ENCODE results near the gene STAM.

Gene STAM

DNA sequence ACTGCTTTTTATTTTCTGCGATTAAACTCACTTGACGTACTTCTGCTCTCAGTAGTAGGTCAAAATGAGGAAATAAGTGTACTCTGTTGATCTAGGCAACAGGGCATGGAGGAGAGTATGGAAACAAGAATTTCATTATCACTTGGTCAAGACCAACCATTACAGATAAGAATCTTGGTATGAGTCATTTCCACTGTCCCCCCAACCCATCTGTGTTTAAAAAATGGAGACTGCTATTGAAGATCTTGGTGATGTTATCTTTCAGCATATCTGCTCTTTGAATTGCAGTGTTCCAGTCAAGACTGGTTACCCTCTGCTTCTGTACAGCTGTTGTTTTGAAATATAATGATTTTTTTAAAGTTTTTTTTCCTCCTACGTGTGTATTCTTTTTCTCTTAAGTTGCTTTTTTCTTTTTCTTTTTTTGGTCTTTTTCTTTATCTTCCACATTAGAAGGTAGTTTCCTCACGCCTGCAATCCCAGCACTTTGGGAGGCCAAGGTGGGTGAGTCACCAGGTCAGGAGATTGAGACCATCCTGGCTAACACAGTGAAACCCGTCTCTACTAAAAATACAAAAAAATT, 11.7 kb downstream of the STAM start:
- FAIRE-seq = no peak
- no peak for TF ChIP-seq POLR2A (IDR thresholded peaks at IDR 0.05; ENCODE audit: low read depth, low read length)
- no peak for DNase-seq (ENCODE audit: insufficient read length, low spot score)

DNA sequence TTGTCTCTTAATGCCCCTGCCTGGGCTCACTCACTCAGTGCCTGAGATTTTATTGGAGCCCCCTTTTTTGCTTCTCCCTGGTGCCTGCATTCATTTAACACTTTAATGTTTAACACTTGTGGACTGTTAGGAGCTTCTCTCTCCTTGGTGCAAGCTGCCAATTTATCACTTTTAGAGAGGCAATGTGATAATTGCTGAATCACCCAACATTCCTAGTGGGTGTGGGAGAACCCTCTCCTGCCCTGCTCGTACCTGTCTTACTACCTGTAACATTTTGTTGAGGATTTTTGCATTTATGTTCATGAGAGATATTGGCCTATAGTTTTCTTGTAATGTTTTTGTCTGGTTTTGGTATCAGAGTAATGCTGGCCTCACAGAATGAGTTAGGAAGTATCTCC, 13.2 kb downstream of the STAM start:
- DNase-seq (ENCODE audit: insufficient read length, low spot score) (no peak), FAIRE-seq (peak; percentile 41)
- TF ChIP-seq POLR2A (IDR thresholded peaks at IDR 0.05; ENCODE audit: low read depth, low read length) = no peak

DNA sequence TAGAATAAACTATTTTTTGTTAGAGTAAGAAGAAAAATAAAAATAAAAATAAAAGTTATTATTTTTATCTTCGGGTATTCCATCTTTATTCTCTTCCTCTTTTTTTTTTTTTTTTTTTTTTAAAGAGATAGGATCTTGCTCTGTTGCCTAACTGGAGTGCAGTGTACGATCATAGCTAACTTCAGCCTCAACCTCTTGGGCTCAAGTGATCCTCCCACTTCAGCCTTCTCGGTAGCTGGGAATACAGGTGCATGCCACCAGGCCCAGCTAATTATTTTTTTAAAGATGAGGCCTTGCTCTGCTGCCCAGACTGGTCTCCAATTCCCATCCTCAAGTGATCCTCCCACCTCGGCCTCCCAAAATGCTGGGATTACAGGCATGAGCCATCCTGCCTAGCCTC, 15.4 kb downstream of the STAM start:
- no peak for DNase-seq (ENCODE audit: insufficient read length, low spot score)
- no peak for TF ChIP-seq POLR2A (IDR thresholded peaks at IDR 0.05; ENCODE audit: low read depth, low read length)
- no peak for FAIRE-seq

DNA sequence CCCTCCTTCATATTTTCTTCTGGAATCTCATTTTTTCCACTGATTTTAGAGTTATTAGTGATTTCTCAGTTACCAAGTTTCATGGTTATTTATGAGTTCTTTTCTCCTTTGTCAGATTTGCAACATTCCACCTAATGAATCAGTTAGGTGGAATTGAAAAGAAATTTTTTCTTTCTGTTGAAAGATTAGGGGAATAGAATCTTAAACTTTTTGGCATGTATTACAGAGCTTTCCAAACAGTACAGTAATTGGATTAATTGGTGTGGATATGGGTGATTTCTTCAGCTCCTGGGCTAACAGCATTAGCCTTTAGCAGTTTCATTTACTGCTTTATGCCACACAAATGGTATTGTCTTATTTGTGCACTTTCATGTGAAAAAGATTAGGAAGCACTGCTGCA, 17.0 kb downstream of the STAM start:
- DNase-seq (ENCODE audit: insufficient read length, low spot score) = no peak
- no peak for TF ChIP-seq POLR2A (IDR thresholded peaks at IDR 0.05; ENCODE audit: low read depth, low read length)
- FAIRE-seq = peak; percentile 93

DNA sequence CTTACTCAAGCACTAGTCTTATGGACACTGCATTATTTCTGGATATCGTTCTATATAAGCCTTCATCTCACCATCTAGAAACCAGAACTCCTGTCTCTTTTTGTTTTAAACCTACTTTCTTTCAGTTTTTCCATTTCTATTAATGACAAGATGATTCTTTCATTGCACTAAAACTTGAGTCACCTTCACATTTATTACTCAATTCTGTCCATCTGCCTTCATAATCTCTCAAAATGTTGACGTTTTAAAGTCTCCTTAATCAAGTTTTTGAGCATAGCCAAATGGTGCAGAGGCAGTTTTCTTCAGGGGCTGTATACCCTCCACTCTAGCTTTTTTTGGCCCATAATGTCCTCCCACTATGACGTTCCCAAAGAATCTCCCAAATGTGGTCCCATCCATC, 17.6 kb downstream of the STAM start:
- DNase-seq (ENCODE audit: insufficient read length, low spot score) = no peak
- FAIRE-seq = no peak
- TF ChIP-seq POLR2A (IDR thresholded peaks at IDR 0.05; ENCODE audit: low read depth, low read length) = no peak

DNA sequence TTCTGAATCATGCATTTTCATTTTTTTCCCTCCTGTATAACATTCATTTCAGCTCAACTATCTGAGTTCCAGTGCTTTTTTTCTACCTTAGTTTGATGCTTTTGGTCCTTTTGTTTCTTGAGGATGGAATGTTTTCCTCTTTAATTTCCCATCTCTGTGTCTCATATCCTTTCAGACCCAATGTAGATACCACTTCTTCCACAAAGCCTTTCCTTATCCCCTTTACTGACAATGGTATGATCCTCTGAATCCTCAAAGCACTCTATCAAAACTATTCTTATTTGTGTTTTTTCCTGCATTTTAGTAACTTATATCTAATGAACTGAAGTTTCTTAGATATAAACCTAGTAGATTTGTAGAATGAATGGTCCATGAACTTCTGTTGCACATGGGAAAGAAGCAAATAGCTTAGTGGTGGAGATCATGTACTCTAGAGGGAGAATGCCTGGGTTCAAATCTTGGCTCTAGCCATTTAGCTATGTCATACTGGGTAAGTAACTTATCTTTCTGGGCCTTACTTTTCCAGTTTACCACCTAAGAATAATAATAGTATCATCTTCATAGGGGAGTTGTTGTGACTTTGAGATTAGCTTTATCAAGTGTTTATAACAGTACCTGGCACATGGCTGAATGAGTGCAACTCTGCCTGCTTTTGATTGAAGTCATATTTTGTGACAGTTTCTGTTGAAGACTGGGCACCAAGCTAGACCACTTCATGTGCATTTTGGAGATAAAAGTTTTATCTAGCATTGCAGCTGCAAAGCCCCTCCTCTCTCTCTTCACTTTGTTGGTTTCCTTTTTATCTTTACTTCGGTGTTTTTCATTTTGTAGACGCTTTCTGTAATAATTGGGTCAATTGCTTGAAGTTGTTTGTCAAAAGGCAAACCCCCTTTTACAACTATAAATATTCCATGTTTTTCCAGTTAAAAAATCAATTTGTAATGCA, 18.5 kb downstream of the STAM start:
- peak; percentile 71 for FAIRE-seq
- TF ChIP-seq POLR2A (IDR thresholded peaks at IDR 0.05; ENCODE audit: low read depth, low read length) = no peak
- no peak for DNase-seq (ENCODE audit: insufficient read length, low spot score)

DNA sequence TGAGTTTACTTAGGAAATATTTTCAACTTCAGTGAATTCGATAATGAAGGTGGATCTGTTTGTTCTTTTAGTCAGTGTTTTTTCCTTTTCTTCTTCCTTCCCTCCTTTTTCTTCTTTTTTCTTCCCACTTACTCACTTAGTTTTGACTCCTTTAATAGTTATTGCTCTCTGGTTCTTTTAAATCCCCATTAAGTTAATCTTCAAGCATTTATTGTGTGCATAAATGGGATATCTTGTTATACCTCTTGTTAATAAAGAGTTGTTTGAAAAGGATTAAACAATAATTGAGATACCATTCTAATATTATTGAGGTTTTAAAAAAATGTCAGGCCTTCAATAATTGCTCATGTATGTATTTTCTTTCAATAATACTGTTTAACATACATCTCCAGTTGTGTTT, 19.5 kb downstream of the STAM start:
- no peak for TF ChIP-seq POLR2A (IDR thresholded peaks at IDR 0.05; ENCODE audit: low read depth, low read length)
- FAIRE-seq = no peak
- no peak for DNase-seq (ENCODE audit: insufficient read length, low spot score)

DNA sequence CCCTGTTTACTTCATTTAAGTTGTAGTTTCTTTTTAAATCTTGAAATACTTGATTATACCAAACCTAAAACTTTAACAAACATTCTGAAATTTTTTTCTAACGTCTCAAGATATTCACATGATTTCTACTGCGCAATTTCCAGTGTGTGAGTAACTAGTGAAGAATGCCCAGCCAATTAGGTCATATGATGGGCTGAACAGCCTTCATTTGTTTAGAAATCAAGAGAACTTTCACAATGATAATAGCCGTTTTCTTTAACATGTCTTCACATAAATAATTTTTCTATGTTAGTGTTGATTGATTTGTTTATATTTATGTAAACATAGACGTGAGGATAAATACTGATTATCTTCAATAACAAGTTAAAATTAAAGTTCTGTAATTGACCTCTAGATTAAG, 21.8 kb downstream of the STAM start:
- no peak for DNase-seq (ENCODE audit: insufficient read length, low spot score)
- peak; percentile 96 for FAIRE-seq
- TF ChIP-seq POLR2A (IDR thresholded peaks at IDR 0.05; ENCODE audit: low read depth, low read length) = no peak

DNA sequence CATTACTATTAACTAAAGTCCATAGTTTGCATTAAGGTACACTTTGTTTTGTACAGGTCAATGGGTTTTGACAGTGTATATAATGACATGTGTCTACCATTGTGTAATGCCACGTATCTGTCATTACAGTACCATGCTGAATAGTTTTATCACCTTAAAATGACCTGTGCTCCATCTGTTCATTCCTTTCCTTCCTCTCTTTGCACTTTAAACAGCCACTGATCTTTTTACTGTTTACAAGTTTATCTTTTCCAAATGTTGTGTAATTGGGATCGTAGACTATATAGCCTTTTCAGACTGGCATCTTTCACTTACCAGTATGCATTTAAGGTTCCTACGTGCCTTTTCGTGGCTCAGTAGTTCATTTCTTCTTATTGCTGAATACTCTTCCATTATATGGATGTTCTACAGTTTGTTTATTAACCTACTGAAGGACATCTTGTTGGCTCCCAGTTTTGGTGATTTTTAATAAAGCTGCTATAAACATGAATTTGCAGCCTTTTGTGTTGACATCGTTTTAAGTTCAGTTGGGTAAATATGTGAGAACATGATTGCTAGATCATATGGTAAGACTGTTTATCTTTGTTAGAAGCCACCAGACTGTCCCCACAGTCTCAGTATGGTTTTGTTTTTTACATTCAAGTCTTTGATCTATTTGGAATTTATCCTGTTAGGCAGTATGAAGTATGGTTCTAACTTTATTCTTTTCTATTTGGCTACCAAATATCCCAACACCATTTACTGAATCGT, 24.7 kb downstream of the STAM start:
- no peak for DNase-seq (ENCODE audit: insufficient read length, low spot score)
- no peak for TF ChIP-seq POLR2A (IDR thresholded peaks at IDR 0.05; ENCODE audit: low read depth, low read length)
- peak; percentile 69 for FAIRE-seq

DNA sequence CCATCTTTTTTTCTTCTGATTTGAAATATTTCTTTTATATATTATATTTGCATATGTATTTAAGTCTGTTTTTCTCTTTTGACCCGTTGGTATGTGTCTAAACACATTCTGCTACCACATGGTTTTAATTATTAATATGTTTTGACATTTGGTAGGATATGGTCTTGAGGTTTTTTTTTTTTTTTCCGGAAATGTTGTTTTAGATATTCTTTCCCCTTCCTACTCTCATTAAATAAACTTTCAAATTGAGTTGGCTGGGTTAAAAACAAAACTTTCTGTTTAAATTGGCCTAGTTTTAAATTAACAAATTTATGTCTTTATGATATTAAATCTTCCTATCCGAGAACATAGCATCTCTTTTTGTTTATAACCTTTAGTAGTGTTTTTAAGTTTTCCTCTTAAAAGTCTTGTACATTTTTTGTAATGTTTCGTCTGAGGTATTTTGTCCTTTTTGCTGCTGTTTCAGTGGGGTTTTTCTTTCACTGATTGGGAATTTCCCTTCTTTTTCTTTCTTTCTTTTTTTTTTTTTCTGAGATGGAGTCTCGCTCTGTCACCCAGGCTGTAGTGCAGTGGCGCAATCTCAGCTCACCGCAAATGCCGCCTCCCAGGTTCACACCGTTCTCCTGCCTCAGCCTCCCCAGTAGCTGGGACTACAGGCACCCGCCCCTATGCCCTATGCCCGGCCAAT, 25.4 kb downstream of the STAM start:
- peak; percentile 33 for FAIRE-seq
- no peak for TF ChIP-seq POLR2A (IDR thresholded peaks at IDR 0.05; ENCODE audit: low read depth, low read length)
- no peak for DNase-seq (ENCODE audit: insufficient read length, low spot score)

DNA sequence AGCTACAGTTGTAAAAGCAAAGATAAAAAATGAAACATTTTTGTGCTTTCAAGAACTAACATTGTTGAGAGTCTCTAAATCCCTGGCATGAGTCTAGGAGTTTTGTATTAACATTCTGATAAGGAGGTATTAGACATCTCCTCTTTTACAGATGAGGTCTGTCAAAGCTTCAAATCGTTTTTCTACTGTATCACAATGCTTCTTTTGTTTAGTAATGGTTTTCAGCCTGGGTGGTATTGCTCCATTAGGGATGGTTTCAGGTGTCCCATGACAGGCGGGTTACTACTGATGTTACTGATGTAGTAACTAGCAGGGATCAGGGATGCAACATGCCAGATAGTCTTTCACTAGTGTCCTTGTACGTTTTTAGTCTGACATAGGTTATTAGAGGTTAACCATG, 27.4 kb downstream of the STAM start:
- FAIRE-seq (peak; percentile 78), DNase-seq (ENCODE audit: insufficient read length, low spot score) (no peak)
- no peak for TF ChIP-seq POLR2A (IDR thresholded peaks at IDR 0.05; ENCODE audit: low read depth, low read length)

DNA sequence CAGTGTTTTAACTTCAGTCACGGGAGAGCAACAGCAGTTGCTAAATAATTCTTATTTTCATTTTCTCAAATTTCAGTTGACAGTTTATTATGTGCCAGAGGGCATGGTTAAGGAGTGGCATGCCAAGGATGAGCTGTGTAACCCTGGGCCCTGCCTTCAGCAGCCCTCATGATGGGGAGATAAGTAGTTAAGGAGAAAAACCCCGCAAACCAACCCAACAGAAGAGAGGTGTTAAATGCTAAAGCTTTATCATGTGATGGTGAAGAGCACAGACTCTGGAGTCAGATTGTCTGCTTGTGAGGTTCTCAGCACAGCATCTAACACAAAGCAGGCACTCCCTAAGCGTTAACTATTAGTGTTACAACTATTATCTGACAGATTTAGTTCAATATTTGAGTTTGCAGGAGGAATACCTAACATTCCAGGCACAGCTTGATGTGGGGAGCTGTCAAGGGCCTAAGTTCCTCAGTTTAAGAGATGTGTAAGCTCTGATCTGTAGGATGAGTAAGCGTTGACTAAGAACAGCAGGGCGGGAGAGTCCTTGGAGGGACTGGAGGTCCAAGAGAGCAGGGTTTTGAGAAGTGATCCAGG, 29.6 kb downstream of the STAM start:
- TF ChIP-seq POLR2A (IDR thresholded peaks at IDR 0.05; ENCODE audit: low read depth, low read length) = no peak
- peak; percentile 45 for DNase-seq (ENCODE audit: insufficient read length, low spot score)
- FAIRE-seq = peak; percentile 99

DNA sequence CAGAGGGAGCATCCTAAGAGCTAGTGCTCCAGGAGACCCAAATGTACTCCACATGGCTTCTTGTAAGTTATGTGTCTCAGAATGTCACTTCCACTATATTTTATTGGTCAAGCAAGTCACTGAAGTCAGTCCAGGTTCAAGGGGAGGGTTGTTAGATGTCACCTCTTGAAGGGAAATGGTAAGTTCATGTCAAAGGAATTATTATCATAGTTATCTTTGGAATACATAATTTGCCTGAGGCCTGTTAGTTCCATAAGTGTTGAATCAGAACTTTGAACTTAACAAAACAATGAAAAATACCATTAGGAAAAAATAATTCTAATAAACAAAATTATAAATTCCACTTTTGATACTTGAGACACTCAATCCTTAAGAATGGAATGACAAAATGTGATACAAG, 30.6 kb downstream of the STAM start:
- TF ChIP-seq POLR2A (IDR thresholded peaks at IDR 0.05; ENCODE audit: low read depth, low read length) = no peak
- DNase-seq (ENCODE audit: insufficient read length, low spot score) (no peak), FAIRE-seq (no peak)
